K562 (cell line): ENCODE results near the gene KLHL29. TPM values are rescaled to one million over a fixed set of nuclear protein-coding genes. Genes with fewer than 3 reads are reported as not detected.

Experiments used
- ATAC-seq: fragments of 200-7000 bp; cut with Tn5 transposase; 3 replicates; pipeline ENCODE4 v1.9.1; 2020; ENCODE audit warnings: moderate library complexity
- BruUV-seq: library from RNA; stranded (reverse); fragments of 400-500 nt; replicated peaks from 2 replicates; lab custom pipeline; 2021; lab: Mats Ljungman, UMichigan
- CTCF ChIA-PET: fragments of 300-600 bp; formaldehyde crosslinking; extraction: SDS; loops from one replicate; lab custom pipeline; 2021; ENCODE audit warnings: low intra/inter-chr PET ratio; lab: Yijun Ruan, JAX
- POLR2A ChIA-PET: fragments of 300-600, 350-650 bp; sonication (Branson Sonifier 250); formaldehyde crosslinking; extraction: SDS; loops from one replicate; lab custom pipeline; 2021; ENCODE audit warnings: antibody characterized with exemption, inconsistent platforms; lab: Yijun Ruan, JAX
- DNase-seq, 4 experiments: peaks; one replicate each; pipeline versions ENCODE4 v3.0.0 to v3.0.0-alpha.2; 2011 to 2018; ENCODE audit warnings: low spot score in 3 of 4, mixed read lengths in 3 of 4; ENCODE audit errors: extremely low read depth in 1 of 4
- FAIRE-seq: peaks from 2 replicates; lab custom pipeline; 2011; peaks lifted over from hg19 to GRCh38; lab: Jason Lieb, UNC
- H2AFZ ChIP-seq: 2 replicates; pipeline ENCODE4 v1.6.0; 2011; ENCODE audit warnings: low read depth, low read length, control low read depth, inconsistent platforms
- H3K27ac ChIP-seq: fragments of 200-600 bp; 3 replicates; pipeline ENCODE4 v1.8.0; 2011; ENCODE audit warnings: low read depth, mild to moderate bottlenecking, control low read depth, inconsistent platforms, low read length, moderate library complexity, mixed read lengths; ENCODE audit errors: extremely low read depth
- H3K27me3 ChIP-seq, 2 experiments: fragments of 300-600 bp in 1 of 2; 2 replicates in 1 of 2; 3 replicates in 1 of 2; pipeline versions ENCODE4 v1.6.0 to v1.8.0; 2011; ENCODE audit warnings: inconsistent platforms in 2 of 2, low read length in 2 of 2, mild to moderate bottlenecking in 1 of 2, mixed read lengths in 1 of 2, moderate library complexity in 1 of 2; ENCODE audit not compliant: control insufficient read depth in 2 of 2, insufficient read depth in 2 of 2
- H3K36me3 ChIP-seq: fragments of 300-600 bp; 3 replicates; pipeline ENCODE4 v1.8.0; 2011; ENCODE audit warnings: mild to moderate bottlenecking, low read length, inconsistent platforms; ENCODE audit not compliant: control insufficient read depth, insufficient read depth
- H3K4me1 ChIP-seq, 2 experiments: fragments of 200-600 bp in 1 of 2; replicated peaks in 1 of 2; 2 replicates in 1 of 2; 3 replicates in 1 of 2; pipeline versions ENCODE4 v1.5.1 to v1.8.0; 2011; ENCODE audit warnings: inconsistent platforms in 2 of 2, low read length in 2 of 2, mild to moderate bottlenecking in 1 of 2, mixed read lengths in 1 of 2, moderate library complexity in 1 of 2; ENCODE audit not compliant: control insufficient read depth in 2 of 2, insufficient read depth in 2 of 2
- H3K4me2 ChIP-seq: 2 replicates; pipeline ENCODE4 v1.6.1; 2011; ENCODE audit warnings: low read length, control low read depth, inconsistent platforms, mixed read lengths; ENCODE audit not compliant: insufficient read depth
- H3K4me3 ChIP-seq: fragments of 200-600 bp; sonication (generic), shearing (Covaris generic); 2 replicates; pipeline ENCODE4 v1.5.1; 2016; ENCODE audit warnings: control low read depth, inconsistent platforms
- H3K79me2 ChIP-seq: fragments of 200-600 bp; 3 replicates; pipeline ENCODE4 v1.8.0; 2011; ENCODE audit warnings: low read length, inconsistent platforms; ENCODE audit not compliant: control insufficient read depth, insufficient read depth
- H3K9ac ChIP-seq, 2 experiments: 2 replicates each; pipeline versions ENCODE4 v1.6.0 to v1.6.1; 2011; ENCODE audit warnings: low read depth in 2 of 2, low read length in 2 of 2, control low read depth in 1 of 2, inconsistent platforms in 1 of 2, mild to moderate bottlenecking in 1 of 2, mixed read lengths in 1 of 2; ENCODE audit not compliant: insufficient read depth in 1 of 2
- H3K9me1 ChIP-seq: one replicate; pipeline ENCODE4 v1.6.0; 2011; ENCODE audit warnings: inconsistent platforms, mild to moderate bottlenecking, low read length, moderate library complexity; ENCODE audit not compliant: control insufficient read depth, insufficient read depth
- H3K9me3 ChIP-seq: replicated peaks from 2 replicates; pipeline ENCODE4 v1.5.1; 2011; ENCODE audit warnings: low read depth, low read length, inconsistent platforms; ENCODE audit not compliant: control insufficient read depth, insufficient read depth
- H4K20me1 ChIP-seq: replicated peaks from 2 replicates; pipeline ENCODE4 v1.6.1; 2011; ENCODE audit warnings: low read length, inconsistent platforms, mixed read lengths; ENCODE audit not compliant: control insufficient read depth, insufficient read depth
- BDP1 ChIP-seq: IDR thresholded peaks from 3 replicates; pipeline ENCODE4 v1.6.1; 2011; ENCODE audit not compliant: insufficient read length, insufficient read depth
- DNMT1 ChIP-seq: fragments of 450-650 bp; IDR thresholded peaks from 2 replicates; pipeline ENCODE4 v1.6.1; 2016; ENCODE audit warnings: antibody characterized with exemption, mild to moderate bottlenecking
- HMG20A ChIP-seq: fragments of 450-650 bp; formaldehyde crosslinking; conservative IDR thresholded peaks from 2 replicates; pipeline ENCODE4 v1.4.0; 2020; ENCODE audit warnings: mild to moderate bottlenecking, mixed read lengths
- KDM2B ChIP-seq: fragments of 250-450 bp; sonication (Bioruptor Pico); IDR thresholded peaks from 2 replicates; pipeline ENCODE4 v1.8.0; 2021; ENCODE audit warnings: mild to moderate bottlenecking, moderate library complexity
- MECOM ChIP-seq: fragments of 250-450 bp; sonication (Bioruptor Pico); IDR thresholded peaks from 2 replicates; pipeline ENCODE4 v1.8.0; 2022; ENCODE audit warnings: inconsistent platforms
- NELFE ChIP-seq: IDR thresholded peaks from 2 replicates; pipeline ENCODE4 v1.6.1; 2011; ENCODE audit warnings: mild to moderate bottlenecking; ENCODE audit not compliant: insufficient read depth, insufficient read length
- SLC30A9 ChIP-seq: fragments of 250-450 bp; sonication (Bioruptor Pico); IDR thresholded peaks from 2 replicates; pipeline ENCODE4 v1.8.0; 2022; ENCODE audit warnings: mild to moderate bottlenecking, moderate library complexity
- SREBF2 ChIP-seq: sonication (generic); formaldehyde crosslinking; IDR thresholded peaks from 2 replicates; pipeline ENCODE4 v1.4.0; 2020; ENCODE audit warnings: mild to moderate bottlenecking, missing genetic modification reagents
- SRF ChIP-seq, 2 experiments: fragments of 250-450, 450-650 bp in 1 of 2; sonication (Bioruptor Pico) in 1 of 2; sonication (generic) in 1 of 2; formaldehyde crosslinking; IDR thresholded peaks; 2 replicates each; pipeline versions ENCODE4 v1.5.0 to v1.5.1; 2020 to 2022; ENCODE audit warnings: mild to moderate bottlenecking in 1 of 2, missing genetic modification reagents in 1 of 2
- TFAM ChIP-seq: fragments of 250-450 bp; sonication (Bioruptor Pico); conservative IDR thresholded peaks from 2 replicates; pipeline ENCODE4 v1.5.0; 2021; ENCODE audit warnings: mild to moderate bottlenecking, moderate library complexity
- ZBTB17 ChIP-seq: fragments of 450-650 bp; formaldehyde crosslinking; IDR thresholded peaks from 2 replicates; pipeline ENCODE4 v1.4.0; 2020; ENCODE audit warnings: mild to moderate bottlenecking
- ZNF146 ChIP-seq: IDR thresholded peaks from one replicate; pipeline ENCODE4 v1.6.1; 2018; ENCODE audit warnings: missing compliant biosample characterization; ENCODE audit not compliant: unreplicated experiment
- ZNF239 ChIP-seq: fragments of 250-450 bp; sonication (Bioruptor Pico); IDR thresholded peaks from 2 replicates; pipeline ENCODE4 v1.4.0; 2020; ENCODE audit warnings: mild to moderate bottlenecking
- ZNF316 ChIP-seq: fragments of 450-650 bp; IDR thresholded peaks from 2 replicates; pipeline ENCODE4 v1.6.1; 2016
- ZNF76 ChIP-seq: fragments of 250-450 bp; sonication (Bioruptor Pico); IDR thresholded peaks from 2 replicates; pipeline ENCODE4 v1.4.0; 2020; ENCODE audit warnings: mild to moderate bottlenecking, moderate library complexity, borderline replicate concordance
- WGBS: fragments of 100-300 bp; shearing (Covaris generic); methylation state at CpG from one replicate; pipeline ENCODE4 v1.1.6; 2016; ENCODE audit warnings: low coverage, mixed read lengths; ENCODE audit not compliant: insufficient coverage; ENCODE audit errors: missing lambda C conversion rate; 5-methylcytosine and 5-hydroxymethylcytosine counted together
- in situ Hi-C: fragments of 300-500 bp; cut with MboI; formaldehyde crosslinking; loops from 4 replicates; pipeline ENCODE4 v1.15.0; 2018; ENCODE audit warnings: inconsistent platforms, mixed read lengths
- intact Hi-C: fragments of 100-400 bp; cut with micrococcal nuclease; formaldehyde crosslinking; loops from 2 replicates; pipeline ENCODE4 v1.14.2; 2022
- polyA plus RNA-seq, 8 experiments: library from polyadenylated mRNA; depleted of rRNA in 4 of 8; stranded (reverse) in 5 of 8; unstranded in 3 of 8; fragments of >200 nt; fragmentation: Nextera tagmentation in 2 of 8; fragmentation: Illumina TruSeq in 1 of 8; extraction: Ambion mirVana in 2 of 8; extraction: Trizol in 1 of 8; gene quantifications; 2 replicates each; pipeline versions ENCODE4 v1.2.1 to v1.2.3, GENCODE V29; 2011 to 2014; ENCODE audit warnings: inconsistent platforms in 1 of 8, missing spikeins in 1 of 8
- total RNA-seq, 7 experiments: library from RNA; depleted of rRNA in 6 of 7; stranded (reverse); fragments of >200 nt in 6 of 7; fragmentation: Illumina TruSeq in 2 of 7; extraction: Trizol in 2 of 7; gene quantifications; 2 replicates each; pipeline versions ENCODE4 v1.2.1 to v1.2.3, GENCODE V29; 2011 to 2021; ENCODE audit warnings: low replicate concordance in 1 of 7
- TF ChIP-seq, protein P1 (sequence below): fragments of 450-650 bp; IDR thresholded peaks from 2 replicates; pipeline ENCODE4 v1.6.1; 2017; ENCODE audit warnings: antibody characterized with exemption, mild to moderate bottlenecking
- TF ChIP-seq, protein P2 (sequence below): fragments of 250-450 bp; sonication (Bioruptor Pico); IDR thresholded peaks from 2 replicates; pipeline ENCODE4 v1.9.0; 2021; ENCODE audit warnings: mild to moderate bottlenecking, inconsistent platforms
- TF ChIP-seq, protein P3 (sequence below): sonication (generic); formaldehyde crosslinking; IDR thresholded peaks from 2 replicates; pipeline ENCODE4 v1.8.0; 2022; ENCODE audit warnings: mild to moderate bottlenecking, missing genetic modification reagents

The KLHL29 gene
- total and polyA plus RNA-seq, 9 of the 15 experiments (the other 6 are each of a cell fraction or from before 2014, with no cell fraction given): 0.03 to 0.31 (median 0.08) TPM; not detected in 1

DNA sequence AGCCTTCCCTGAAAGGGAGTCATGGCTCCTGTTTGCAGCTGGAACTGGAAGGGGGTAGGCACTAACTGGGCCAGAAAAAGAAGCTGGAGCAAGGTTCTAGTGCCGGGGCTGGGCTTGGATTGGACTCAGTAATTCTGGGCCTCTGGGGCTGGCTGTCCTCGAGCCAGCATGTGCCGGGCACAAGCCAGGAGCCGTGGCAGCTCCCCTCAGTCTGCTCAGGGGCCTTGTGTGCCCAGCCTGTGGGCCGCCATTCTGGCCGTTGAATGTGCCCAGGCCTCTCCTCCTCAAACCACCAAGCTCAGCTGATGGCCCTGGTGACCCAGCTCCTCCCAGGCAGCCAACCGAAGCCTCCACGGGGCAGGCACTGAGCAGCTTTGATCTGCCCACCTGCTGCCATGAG, 119.6 kb downstream of the KLHL29 start:
- no TSS peak for BruUV-seq
- TF ChIP-seq, protein P1, sequence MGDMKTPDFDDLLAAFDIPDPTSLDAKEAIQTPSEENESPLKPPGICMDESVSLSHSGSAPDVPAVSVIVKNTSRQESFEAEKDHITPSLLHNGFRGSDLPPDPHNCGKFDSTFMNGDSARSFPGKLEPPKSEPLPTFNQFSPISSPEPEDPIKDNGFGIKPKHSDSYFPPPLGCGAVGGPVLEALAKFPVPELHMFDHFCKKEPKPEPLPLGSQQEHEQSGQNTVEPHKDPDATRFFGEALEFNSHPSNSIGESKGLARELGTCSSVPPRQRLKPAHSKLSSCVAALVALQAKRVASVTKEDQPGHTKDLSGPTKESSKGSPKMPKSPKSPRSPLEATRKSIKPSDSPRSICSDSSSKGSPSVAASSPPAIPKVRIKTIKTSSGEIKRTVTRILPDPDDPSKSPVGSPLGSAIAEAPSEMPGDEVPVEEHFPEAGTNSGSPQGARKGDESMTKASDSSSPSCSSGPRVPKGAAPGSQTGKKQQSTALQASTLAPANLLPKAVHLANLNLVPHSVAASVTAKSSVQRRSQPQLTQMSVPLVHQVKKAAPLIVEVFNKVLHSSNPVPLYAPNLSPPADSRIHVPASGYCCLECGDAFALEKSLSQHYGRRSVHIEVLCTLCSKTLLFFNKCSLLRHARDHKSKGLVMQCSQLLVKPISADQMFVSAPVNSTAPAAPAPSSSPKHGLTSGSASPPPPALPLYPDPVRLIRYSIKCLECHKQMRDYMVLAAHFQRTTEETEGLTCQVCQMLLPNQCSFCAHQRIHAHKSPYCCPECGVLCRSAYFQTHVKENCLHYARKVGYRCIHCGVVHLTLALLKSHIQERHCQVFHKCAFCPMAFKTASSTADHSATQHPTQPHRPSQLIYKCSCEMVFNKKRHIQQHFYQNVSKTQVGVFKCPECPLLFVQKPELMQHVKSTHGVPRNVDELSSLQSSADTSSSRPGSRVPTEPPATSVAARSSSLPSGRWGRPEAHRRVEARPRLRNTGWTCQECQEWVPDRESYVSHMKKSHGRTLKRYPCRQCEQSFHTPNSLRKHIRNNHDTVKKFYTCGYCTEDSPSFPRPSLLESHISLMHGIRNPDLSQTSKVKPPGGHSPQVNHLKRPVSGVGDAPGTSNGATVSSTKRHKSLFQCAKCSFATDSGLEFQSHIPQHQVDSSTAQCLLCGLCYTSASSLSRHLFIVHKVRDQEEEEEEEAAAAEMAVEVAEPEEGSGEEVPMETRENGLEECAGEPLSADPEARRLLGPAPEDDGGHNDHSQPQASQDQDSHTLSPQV: no peak
- no peak for TF ChIP-seq SRF (CRISPR knock-in tag; IDR thresholded peaks at IDR 0.05)
- TF ChIP-seq ZNF316: no peak
- TF ChIP-seq DNMT1: no peak
- no peak for TF ChIP-seq ZBTB17
- no peak for TF ChIP-seq MECOM (CRISPR knock-in tag)
- no peak for TF ChIP-seq TFAM (CRISPR knock-in tag)
- TF ChIP-seq BDP1: no peak
- TF ChIP-seq ZNF76 (CRISPR knock-in tag): no peak
- TF ChIP-seq ZNF239: no peak
- TF ChIP-seq SREBF2 (CRISPR knock-in tag): no peak
- TF ChIP-seq HMG20A (CRISPR knock-in tag): no peak
- TF ChIP-seq SLC30A9 (CRISPR knock-in tag): no peak
- TF ChIP-seq, protein P2, sequence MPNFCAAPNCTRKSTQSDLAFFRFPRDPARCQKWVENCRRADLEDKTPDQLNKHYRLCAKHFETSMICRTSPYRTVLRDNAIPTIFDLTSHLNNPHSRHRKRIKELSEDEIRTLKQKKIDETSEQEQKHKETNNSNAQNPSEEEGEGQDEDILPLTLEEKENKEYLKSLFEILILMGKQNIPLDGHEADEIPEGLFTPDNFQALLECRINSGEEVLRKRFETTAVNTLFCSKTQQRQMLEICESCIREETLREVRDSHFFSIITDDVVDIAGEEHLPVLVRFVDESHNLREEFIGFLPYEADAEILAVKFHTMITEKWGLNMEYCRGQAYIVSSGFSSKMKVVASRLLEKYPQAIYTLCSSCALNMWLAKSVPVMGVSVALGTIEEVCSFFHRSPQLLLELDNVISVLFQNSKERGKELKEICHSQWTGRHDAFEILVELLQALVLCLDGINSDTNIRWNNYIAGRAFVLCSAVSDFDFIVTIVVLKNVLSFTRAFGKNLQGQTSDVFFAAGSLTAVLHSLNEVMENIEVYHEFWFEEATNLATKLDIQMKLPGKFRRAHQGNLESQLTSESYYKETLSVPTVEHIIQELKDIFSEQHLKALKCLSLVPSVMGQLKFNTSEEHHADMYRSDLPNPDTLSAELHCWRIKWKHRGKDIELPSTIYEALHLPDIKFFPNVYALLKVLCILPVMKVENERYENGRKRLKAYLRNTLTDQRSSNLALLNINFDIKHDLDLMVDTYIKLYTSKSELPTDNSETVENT (CRISPR knock-in tag): no peak
- TF ChIP-seq, protein P3, sequence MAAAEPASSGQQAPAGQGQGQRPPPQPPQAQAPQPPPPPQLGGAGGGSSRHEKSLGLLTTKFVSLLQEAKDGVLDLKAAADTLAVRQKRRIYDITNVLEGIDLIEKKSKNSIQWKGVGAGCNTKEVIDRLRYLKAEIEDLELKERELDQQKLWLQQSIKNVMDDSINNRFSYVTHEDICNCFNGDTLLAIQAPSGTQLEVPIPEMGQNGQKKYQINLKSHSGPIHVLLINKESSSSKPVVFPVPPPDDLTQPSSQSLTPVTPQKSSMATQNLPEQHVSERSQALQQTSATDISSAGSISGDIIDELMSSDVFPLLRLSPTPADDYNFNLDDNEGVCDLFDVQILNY (CRISPR knock-in tag): no peak
- TF ChIP-seq NELFE: no peak
- no peak for TF ChIP-seq KDM2B (CRISPR knock-in tag)
- no peak for TF ChIP-seq ZNF146

More for the DNA sequence above, 119.6 kb downstream of the KLHL29 start:
- Histone ChIP-seq H3K9ac (no peak overlapping the region; a peak in 1 of 4 replicates), H3K79me2 (no peaks in the 10 kb centered on the region), H3K36me3 (no peaks in the 10 kb centered on the region), H3K27me3 (peaks cover 30 to 88% of the 10 kb centered on the region in 2 experiments), H3K27ac (no peak overlapping the region), H2AFZ (no peak overlapping the region), H3K9me3 (no peaks in the 10 kb centered on the region), H3K4me1 (no peaks in the 10 kb centered on the region), H3K9me1 (no peaks in the 10 kb centered on the region), H3K4me3 (no peak overlapping the region), H4K20me1 (0 out of 2 replicates have a peak, but pooled peaks cover 3% of the 10 kb centered on the region), H3K4me2 (no peak overlapping the region)
- FAIRE-seq: no peak
- DNase-seq: no peak
- WGBS: 4% methylated on average over 8 of the region's 8 CpGs
- ATAC-seq: no peak
- ChIA-PET CTCF (no interaction called here), POLR2A (no interaction called here)
- in situ Hi-C loops (no loop called here), intact Hi-C loops (no loop called here)
